GM19324 (cell line): ENCODE results near the gene FBXO10.
A peak's percentile ranks its signal among the peaks of the same experiment; 100 is the strongest.
"Not testable (repeated sequence)": the region's sequence is repeated elsewhere in the genome, so short reads cannot be mapped to it uniquely, and the experiment has no call there.

Experiments
- ATAC-seq: cut with Tn5 transposase; IDR thresholded peaks from one replicate; pipeline ENCODE4 v1.9.1; 2021; ENCODE audit warnings: mild to moderate bottlenecking, moderate library complexity; ENCODE audit not compliant: unreplicated experiment, low FRiP score

FBXO10 gene, protein sequence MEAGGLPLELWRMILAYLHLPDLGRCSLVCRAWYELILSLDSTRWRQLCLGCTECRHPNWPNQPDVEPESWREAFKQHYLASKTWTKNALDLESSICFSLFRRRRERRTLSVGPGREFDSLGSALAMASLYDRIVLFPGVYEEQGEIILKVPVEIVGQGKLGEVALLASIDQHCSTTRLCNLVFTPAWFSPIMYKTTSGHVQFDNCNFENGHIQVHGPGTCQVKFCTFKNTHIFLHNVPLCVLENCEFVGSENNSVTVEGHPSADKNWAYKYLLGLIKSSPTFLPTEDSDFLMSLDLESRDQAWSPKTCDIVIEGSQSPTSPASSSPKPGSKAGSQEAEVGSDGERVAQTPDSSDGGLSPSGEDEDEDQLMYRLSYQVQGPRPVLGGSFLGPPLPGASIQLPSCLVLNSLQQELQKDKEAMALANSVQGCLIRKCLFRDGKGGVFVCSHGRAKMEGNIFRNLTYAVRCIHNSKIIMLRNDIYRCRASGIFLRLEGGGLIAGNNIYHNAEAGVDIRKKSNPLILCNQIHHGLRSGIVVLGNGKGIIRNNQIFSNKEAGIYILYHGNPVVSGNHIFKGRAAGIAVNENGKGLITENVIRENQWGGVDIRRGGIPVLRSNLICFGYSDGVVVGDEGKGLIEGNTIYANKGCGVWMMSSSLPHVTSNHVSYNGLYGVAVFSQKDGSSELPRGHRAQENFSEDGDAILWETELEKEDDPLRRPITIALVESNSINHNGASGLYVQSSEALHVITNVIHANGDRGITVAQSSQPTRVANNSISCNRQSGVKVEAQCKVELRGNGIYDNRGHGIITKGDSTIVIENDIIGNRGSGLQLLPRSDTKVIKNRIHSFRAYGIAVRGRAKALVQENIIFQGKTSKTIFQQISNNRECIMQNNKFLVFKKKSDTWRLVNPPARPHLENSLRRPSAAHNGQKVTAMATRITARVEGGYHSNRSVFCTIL

DNA sequence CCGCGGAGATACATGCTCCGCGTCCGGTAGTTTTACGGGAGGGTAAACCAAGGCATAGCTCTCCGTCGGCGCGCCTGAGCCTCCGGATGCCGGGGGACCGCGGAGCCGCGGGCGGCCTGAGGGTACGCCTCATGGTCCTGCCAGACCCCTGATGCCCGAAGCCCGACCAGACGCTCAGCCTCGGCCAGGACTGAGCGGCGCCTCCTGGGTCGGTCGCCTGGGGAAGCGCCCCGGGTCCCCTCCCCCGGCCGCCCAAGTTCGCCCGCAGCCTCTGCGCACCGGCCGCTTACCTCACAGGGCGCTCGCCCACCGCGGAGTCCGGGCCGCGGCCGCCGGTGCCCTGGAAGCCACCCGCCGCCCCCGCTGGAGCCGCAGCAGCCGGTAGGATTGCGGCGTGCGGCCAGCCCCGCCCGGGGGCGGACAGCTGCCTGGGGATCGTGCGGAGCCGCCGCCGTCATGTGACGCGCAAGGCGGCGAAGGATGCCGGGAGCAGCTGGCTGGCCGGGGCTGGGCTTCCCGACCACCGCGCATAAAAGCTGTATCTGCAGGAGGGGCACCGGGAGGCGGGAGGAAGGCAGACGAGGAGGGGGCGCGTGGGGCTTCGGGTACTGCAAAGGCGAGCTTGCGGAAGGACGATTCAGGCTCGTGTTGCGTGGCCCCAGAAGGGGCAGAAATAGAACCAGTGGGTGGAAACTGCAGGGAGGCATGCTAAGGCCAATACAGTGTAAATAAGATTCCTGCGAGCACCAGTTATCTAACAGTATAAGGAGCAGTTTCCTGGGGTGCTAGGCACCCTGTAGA is at the start of gene FBXO10:
TSS of gene FBXO10 (minus strand) at position 460 of the 801 bp plus-strand sequence. CDS start 34,612 bp downstream, outside the sequence.
- ATAC-seq, result peak; percentile 75

- no peak for ATAC-seq
Measured at GRCh38 chr9:37625758-37626147, 49.6 kb upstream of the FBXO10 start.

GRCh38 chr9:37625036-37625757 is 49.0 kb upstream of the FBXO10 start:
- ATAC-seq, result no peak

DNA sequence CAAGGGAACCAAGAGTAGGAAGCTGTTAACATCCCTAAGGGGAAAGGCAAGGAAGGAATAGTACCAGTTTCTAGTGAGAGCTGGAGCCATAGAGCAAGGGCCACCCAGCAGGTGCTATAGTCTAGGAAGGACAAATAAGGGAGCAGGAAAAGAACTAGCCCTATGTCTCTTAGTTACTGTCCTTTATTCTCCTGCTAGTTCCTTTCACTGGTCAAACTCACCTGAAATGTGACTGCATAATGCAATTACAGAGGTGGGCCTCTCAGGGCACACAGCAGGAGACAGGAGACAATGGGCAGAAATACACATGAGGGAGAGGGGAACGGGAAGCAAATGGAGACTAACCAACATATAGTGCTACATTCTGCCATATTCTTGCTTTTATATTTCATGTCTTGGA is 47.9 kb upstream of the FBXO10 start:
- ATAC-seq, result no peak

DNA sequence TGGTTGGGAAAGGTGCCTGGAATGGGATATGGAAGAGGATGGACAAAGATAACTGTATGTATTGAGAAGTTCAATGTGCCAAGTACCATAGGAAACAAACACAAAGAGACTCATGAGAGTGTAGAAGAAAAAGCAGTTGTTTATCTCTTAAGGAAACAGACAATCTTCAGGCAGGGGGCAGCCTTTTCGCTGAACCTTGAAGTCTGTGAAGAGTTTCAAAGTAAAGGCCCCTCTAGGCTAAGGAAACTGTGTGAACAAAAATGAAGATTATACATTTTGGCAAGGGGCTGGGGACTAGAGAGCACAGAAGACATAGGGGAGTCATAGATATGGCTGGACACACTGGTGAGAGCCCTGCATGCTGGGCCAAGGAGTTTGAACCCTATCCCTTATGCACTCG is 47.1 kb upstream of the FBXO10 start:
- ATAC-seq, result no peak

DNA sequence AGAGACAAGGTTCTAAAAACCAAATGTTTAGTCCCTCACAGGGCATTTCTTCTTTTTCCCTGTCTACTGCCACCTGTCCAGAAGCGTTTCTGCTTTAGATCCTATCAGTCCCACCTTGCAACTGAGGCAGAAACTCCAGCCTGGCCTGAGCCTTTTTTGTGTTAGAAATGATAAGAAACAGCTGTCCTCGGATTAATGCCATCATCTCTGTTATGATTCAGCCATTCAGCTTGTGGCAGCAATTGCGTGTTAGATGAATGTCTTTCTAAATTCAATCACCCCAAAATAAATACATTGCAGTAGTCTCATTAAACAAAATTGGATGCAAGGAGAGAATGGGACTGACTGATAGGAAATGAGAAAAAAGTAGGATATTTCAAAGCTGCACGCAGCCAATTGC is 46.3 kb upstream of the FBXO10 start:
- ATAC-seq, result no peak

GRCh38 chr9:37621273-37622121 is 45.3 kb upstream of the FBXO10 start:
- no peak for ATAC-seq

- ATAC-seq, result no peak
Measured at GRCh38 chr9:37620396-37620795, 44.2 kb upstream of the FBXO10 start.

DNA sequence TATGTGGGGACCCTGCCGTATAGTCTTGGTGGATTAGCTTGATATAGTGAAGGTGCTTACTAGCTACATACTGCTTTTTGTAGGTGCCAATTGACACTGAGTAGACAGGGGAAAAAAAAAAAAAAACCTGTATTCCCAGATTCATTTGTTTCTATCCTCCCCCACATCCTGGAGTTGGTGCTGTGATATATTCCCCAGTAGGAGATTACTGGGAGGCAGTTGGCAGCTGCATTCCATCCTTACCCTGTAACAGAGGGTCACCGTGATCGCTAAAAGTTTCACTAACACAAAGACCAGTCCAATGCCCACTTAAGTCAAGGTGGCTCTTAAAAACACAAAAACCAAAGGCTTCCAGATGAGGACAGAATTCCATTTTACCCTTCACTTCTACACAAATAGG is 43.6 kb upstream of the FBXO10 start:
- no peak for ATAC-seq

- no peak for ATAC-seq
Measured at GRCh38 chr9:37618817-37619216, 42.6 kb upstream of the FBXO10 start.

DNA sequence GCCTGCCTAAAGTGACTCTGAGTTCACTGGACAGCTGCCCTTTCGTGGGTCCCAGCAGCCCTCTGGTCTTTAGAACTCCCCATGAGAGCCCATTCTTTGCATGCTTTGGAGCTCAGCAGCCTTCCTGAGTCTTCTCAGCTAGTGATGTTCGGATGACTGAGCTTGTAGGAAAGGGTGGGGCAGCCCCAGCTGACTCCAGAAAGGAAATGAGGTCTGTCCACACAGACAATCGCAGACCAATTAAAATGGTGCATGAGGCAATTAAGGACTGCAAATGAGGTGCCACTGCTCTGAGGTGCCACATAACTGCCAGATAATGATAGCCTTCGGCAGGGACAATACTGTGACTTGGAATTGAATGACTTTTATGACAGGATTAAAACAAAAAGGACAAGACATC is 41.7 kb upstream of the FBXO10 start:
- no peak for ATAC-seq

DNA sequence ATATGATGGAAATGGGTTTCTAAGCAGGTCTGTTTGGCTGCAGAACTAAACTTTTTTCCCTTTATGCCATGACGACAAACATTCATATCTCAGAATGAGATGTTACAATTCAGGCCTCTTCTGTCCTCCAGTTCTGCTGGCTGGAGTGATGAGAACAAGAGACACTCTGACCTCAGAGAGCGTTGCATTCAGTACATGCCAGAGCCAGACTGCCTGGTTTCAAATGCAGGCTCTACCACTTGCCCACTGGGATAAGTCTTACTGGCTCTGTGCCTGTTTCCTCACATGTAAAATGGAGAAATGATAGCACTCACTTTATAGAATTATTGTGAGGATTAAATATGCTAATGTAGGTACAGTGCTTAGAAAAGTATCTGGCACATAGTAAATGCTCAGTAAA is 41.0 kb upstream of the FBXO10 start:
- no peak for ATAC-seq

GRCh38 chr9:37611961-37612360 is 35.8 kb upstream of the FBXO10 start:
- ATAC-seq, result no peak

DNA sequence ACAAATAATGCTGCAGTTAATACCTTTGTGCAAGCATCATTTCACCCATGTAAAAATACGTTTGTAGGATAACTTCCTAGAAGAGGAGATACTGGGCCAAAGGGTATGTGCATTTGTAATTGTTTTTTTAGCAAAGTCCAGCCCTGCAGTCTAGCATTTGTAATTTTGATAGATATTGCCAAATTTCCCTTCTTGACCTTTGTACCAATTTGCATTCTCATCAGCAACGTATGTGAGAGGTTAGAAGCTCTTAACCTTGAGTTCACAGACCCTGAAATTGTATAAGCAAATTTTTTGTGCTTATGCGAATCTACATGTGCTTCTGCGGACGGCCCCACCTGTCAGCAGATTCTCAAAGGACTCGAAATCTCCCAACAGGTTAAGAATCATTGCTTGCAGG is 34.8 kb upstream of the FBXO10 start:
- no peak for ATAC-seq

DNA sequence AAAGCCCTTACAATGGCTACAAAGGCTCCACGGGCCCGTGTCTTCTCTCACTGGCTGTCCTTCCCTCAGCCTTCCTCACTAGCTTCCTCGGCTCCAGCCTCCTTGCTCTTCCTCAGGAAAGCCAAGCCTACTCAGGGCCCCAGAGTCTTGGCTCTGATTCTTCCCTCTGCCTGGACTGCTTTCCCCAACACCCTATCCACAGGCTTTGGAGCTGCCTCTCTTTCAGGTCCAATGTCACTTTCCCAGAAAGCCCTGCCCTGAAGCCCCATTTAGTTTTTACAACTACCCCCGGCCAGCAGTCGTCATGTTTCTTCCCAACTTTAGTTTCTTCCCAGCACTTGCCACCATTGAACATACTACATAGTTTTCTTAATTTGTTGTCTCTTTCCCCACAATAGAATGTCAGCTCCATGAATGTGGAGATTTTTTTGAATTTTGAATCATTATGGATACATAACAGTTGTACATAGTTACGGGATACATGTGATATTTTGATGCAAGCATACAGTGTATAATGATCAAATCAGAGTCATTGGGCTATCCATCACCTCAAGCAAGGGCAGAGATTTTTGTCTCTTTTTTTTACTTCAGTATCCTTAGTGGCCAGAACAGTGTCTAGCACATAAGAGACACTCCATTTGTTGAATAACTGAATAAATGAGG is 33.7 kb upstream of the FBXO10 start:
- ATAC-seq, result no peak

GRCh38 chr9:37608250-37608649 is 32.1 kb upstream of the FBXO10 start:
- ATAC-seq, result no peak

GRCh38 chr9:37604296-37604695 is 28.1 kb upstream of the FBXO10 start:
- no peak for ATAC-seq

GRCh38 chr9:37602817-37603216 is 26.6 kb upstream of the FBXO10 start:
- ATAC-seq, result no peak

DNA sequence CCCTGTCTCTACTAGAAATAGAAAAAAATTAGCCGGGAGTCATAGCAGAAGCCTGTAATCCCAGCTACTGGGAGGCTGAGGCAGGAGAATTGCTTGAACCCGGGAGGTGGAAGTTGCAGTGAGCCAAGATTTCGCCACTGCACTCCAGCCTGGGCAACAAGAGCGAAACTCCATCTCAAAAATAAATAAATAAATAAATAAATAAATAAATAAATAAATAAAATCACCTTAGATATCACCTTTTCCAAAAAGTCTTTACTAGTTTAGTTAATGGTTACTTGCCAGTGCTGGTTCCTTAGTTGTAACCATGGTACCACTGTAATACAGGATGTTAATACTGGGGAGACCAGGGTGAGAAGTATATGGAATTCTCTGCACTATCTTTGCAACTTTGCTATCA is 25.9 kb upstream of the FBXO10 start:
- not testable (repeated sequence) for ATAC-seq
